G401.6 (cell line): Measurements from ENCODE around the gene TTBK1.

ENCODE experiments used
- FAIRE-seq: peaks from 2 replicates; lab custom pipeline; 2012; peaks lifted over from hg19 to GRCh38; lab: Jason Lieb, UNC

The TTBK1 gene

DNA sequence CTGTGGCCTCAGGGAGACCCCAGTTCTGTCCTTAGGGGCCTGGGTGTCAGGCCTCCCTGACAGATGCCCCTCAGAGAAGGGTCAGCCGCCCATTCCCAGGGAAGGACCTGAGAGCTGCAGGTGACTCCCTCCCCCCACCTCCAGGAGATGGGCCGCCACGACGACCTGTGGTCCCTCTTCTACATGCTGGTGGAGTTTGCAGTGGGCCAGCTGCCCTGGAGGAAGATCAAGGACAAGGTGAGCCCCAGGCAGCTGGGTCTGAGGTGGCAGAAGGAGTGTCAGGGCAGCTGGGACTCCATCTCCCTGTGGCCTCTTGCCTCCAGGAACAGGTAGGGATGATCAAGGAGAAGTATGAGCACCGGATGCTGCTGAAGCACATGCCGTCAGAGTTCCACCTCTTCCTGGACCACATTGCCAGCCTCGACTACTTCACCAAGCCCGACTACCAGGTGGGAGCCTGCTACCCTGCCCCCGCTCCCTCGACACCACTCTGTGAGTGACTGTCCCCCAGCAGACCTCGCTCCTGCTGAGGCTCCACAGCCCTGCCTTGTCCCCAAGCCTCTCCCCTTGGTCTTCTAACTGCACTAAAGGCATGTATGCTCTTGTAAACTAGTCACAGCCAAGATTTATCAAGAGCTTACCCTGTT, 12.2 kb downstream of the TTBK1 start:
- FAIRE-seq = no peak

GRCh38 chr6:43256670-43257366, 13.5 kb downstream of the TTBK1 start:
- no peak for FAIRE-seq

DNA sequence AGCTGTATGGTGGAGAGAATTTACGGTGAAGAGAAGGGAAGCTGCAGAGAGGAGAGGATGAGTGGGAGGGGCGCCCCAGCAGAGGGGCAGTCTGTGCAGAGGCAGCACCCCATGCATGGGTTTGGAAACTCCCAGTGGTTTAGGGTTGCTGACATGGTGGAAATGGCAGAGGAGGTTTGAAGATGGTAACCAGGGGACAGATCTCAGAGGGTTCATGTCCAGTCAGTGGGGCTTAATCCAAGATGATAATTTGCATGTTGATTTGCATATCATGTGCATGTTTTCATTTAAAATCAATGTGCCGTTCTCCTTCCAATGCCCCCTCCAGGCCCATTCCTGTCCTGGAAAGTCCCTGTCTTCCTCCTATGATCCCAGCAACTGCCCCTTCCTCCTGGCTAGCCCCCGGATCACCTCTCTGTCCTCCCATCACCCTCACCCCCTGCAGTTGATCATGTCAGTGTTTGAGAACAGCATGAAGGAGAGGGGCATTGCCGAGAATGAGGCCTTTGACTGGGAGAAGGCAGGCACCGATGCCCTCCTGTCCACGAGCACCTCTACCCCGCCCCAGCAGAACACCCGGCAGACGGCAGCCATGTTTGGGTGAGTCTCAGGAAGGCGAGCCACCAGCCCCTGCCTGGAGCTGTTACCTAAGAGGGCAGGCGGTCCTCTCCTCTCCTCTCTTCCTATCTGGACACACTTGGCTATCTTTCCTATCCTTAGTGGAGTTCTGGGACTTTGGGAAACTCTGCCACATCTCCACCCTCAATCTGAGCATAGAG, 14.3 kb downstream of the TTBK1 start:
- FAIRE-seq = no peak

DNA sequence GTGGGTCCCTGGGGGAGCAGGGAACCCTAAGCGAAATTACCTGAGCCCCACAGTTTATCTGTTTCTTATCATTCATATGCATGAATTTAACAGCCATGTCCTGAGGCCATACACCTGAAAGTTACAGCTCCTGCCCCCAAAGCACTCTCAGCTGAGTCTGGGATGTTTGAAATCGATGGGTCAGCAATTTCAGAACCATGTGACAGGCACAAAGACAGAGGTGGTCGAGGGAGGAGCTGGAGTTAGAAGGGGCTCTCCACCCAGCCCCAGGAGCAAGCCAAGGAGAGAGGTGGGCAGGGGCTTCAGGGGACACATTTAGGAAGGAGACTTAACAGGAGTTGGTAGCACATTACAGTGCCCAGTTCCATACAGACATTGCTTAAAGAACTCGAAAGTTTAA, 14.9 kb downstream of the TTBK1 start:
- FAIRE-seq = no peak

GRCh38 chr6:43258807-43259686, 15.8 kb downstream of the TTBK1 start:
- no peak for FAIRE-seq

- FAIRE-seq = no peak
These were observed 17.5 kb downstream of the TTBK1 start for GRCh38 chr6:43260791-43261190.

DNA sequence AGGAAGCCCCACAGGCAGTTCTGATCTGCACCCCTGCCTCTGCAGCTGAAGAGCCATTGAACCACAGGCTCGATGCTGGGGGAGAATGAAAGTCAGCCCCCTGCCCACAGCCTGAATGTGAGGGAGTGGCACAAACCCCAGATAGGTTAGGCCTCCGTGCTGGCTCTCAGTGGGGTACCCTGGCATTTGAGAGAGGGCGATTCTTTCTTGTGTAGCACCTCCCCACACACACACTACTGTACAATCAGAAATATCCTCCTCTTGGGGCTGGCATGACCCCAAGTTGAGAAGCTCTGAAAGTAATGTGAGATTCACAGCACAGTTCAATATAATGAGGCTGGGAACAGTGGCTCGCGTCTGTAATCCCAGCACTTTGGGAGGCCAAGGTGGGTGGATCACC, 17.9 kb downstream of the TTBK1 start:
- FAIRE-seq = no peak

GRCh38 chr6:43262000-43262779, 18.9 kb downstream of the TTBK1 start:
- no peak for FAIRE-seq

- no peak for FAIRE-seq
These were observed 19.6 kb downstream of the TTBK1 start for GRCh38 chr6:43262780-43263313.

DNA sequence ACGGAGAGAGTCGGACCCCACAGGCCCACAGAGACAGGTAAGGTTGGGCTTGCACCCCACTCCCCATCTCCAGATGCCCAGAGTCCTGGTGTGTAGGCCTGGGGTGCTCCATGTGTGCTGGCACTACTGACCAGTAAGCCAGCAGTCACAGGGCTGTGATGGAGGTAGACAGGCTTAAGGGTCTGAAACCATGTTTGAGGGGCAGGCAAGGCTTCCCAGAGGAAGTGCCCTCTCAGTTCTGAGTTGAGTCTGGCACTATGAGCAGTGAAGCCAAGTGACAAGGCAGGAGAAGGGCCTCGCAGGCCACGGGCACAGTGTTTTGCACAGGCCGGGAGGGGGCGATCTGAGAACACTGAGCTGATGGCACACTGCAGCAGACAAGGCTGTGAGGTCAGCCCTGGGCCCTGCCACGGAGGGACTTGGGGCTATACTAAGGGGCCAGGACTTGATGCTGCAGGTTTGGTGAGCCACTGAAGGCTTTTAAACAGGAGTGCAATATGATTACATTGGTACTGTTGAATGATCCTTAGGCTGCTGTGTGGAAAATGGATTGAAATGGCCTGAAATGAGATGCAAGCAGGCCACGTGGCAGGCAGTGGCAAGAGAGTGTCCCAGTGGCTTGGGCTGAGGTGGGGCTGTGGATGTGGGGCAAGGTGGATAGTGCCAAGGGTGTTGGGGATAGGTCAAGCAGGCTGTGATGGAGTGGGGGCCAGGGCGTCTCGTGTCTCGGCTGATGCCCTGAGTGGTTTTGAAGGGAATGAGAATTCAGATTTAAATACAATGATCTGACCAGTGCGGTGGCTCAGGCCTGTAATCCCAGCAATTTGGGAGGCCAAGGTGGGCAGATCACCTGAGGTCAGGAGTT, 20.3 kb downstream of the TTBK1 start:
- FAIRE-seq = peak; percentile 69

DNA sequence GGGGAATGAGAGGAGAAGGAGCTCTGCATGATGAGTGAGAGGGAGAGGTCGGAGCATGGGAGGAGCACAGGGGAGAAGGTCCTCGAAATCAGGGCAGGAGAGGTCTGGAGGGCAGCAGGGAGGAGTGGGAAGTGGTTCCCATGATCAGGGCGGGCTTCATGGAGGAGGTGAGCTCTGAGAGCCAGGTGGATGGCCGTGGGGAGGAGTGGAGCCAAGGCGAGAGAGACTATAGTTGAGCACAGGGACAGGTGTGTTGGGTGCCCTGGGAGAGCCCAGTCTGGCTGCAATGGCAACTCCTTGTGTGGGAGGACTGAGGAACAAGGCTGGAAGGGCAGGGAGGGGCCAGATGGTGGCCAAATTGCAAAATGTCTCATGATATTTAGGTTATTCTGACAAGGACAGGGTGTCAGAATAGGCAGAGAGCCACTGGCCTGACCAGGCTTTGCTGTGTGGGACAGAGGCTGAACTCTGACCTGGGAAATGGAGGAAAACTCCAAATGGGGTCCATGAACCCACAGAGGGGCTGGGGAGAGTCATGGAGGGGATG, 21.4 kb downstream of the TTBK1 start:
- FAIRE-seq = no peak

GRCh38 chr6:43265564-43265963, 22.3 kb downstream of the TTBK1 start:
- no peak for FAIRE-seq

DNA sequence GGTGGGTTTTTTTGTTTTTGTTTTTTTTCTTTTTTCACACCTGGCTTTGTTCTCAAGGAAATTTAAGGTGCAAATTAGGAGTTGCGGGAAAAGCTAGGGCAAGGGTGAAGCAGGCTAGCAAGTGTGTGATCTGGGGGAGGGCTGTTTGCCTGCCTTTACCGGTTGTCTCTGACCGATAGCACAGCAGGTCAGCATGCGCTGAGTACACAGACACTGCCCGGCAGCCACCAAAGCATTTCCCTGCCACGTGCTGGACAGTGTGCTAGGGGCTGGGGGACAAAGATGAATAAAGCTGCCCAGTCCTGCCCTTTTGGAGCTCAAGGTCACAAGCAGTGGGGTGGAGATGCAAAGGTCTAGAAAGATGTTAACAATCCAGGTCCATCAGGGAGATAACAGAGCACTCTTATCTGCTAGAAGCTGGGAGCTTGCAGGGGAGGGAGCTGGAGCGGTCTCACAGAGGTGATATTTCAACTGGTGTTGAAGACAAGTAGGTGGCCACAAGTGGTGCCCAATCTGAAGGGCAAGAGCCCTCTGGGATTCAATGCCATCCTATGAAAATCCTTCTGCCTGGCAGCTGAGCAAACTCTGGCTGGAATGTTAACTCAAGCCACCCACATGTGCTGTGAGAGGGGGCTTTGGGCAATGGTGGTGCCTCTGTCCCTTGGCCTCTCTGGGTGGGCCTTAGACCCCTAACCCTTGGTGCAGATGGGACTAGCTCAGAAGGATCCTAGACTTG, 24.5 kb downstream of the TTBK1 start:
- no peak for FAIRE-seq

DNA sequence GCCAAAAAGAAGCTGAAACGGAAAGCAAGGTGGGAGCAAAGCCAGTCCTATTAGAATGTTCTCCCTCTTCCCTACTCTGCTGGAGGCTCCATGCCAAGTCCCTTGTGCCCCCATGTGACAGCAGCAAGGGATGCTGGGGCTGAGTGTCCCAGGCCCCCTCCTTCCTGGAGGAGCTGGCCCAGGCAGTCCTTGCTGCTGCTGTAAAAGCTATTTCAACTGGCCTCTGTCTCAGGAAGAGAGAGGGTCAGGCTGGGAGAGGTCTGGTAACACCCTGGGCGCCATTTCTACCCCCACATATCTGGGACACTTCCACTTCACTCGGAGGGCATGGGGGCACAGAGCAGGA, 25.0 kb downstream of the TTBK1 start:
- FAIRE-seq = no peak

- no peak for FAIRE-seq
These were observed 25.5 kb downstream of the TTBK1 start for GRCh38 chr6:43268782-43269272.

DNA sequence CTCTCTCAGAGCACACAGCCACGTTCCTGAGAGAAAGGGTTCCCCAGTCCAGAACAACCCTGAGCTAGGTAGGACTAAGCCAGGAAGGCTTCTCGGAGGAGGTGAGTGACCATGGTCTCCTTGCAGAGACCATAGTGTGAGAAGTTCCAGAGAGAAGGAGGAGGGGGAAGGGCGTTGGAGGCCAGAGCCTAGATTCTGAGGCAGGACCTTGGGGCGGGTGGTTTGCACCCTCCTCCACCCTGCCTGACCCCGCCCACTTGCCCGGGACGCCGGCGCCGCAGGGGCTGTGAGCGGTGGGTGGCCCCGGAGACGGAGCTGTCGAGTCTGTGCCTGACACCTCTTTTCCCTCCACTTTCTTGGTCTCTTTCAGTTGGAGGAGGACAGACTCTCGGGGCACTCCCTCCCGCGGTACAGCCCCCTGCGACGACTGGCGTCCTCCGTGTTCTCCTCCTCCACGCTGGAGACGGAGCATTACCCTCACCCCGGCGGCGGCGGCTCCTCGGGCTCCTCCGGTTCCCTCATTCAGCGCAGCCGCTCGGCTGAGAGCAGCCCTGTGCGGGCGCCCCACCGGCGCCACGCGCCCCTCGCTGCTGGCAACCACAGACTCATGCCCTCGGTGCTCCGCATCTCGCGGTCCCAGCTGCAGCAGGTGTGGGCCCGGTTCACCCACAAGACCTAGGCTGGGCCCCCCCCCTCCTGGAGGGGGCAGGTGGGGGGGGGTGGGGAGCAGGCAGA, 26.2 kb downstream of the TTBK1 start:
- FAIRE-seq = no peak

- no peak for FAIRE-seq
These were observed 28.0 kb downstream of the TTBK1 start for GRCh38 chr6:43271103-43271815.

- no peak for FAIRE-seq
These were observed 28.7 kb downstream of the TTBK1 start for GRCh38 chr6:43271944-43272343.
